ENCODE data around the gene ALDH3B2. TPM values are rescaled to one million over a fixed set of nuclear protein-coding genes. Genes with fewer than 3 reads are reported as not detected.

The ALDH3B2 gene
- total RNA-seq, 1 experiment from 2014 or later, result not detected

DNA sequence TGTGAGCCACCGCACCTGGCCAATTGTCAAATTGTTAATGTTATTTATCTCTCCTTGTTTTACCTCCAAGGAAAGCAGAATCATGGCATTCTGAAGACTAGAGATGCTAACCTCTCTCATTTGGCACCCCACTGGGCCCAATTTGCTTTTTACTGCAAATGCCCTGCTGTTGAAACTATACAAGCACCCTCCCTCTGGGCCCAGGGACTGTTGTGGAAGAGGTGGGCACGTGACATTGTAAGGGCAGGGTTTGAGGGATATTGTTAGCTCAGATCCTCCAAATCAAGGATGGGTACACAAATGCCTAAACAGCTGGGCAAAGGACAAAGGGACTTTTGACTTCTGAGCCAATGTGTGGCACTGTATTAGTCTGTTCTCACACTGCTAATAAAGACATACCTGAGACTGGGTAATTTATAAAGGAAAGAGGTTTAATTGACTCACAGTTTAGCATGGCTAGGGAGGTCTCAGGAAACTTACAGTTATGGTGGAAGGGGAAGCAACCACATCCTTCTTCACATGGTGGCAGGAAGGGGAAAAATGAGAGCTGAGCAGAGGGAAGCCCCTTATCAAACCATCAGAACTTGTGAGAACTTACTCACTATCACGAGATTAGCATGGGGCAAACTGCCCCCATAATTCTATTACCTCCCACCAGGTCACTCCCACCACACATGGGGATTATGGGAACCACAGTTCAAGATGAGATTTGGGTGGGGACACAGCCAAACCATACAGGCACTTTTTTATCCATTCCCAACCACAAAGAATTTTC, 6.5 kb upstream of the ALDH3B2 start:
- no peak overlapping the region for H4K5ac ChIP-seq (ENCODE audit: insufficient read length, low read depth, low read length)
- no peak overlapping the region for H2BK12ac ChIP-seq (ENCODE audit: insufficient read length, low read depth, low read length)
- H2AFZ ChIP-seq (ENCODE audit: low read length), result no peak overlapping the region
- H2BK15ac ChIP-seq (ENCODE audit: low read depth, low read length), result no peak overlapping the region
- no CpG with 5 or more reads among the region's 3 CpGs for WGBS (ENCODE audit: extremely low coverage, insufficient read length, low lambda C conversion rate)
- peaks cover 3% of the 10 kb centered on the region; the same call in 1 of the 2 replicates for H3K4me1 ChIP-seq (ENCODE audit: insufficient read depth, low read length)
- Mint-ChIP-seq H3K9me3 (peaks cover 0 to 3% of the 10 kb centered on the region in 2 experiments; a peak in 2 of 5 replicates), H3K4me1 (peaks cover 18 to 27% of the 10 kb centered on the region in 2 experiments), H3K36me3 (ENCODE audit: insufficient read depth in 1 of 3, low read depth in 3 of 3) (no peaks in the 10 kb centered on the region), H3K27ac (0 out of 7 replicates have a peak overlapping the region, but pooled peaks of 1 of the 3 experiments have one; percentile 17), H3K4me3 (no peak overlapping the region), H3K27me3 (ENCODE audit: low read depth) (peaks cover 16% of the 10 kb centered on the region)
- no peak overlapping the region for H2BK5ac ChIP-seq (ENCODE audit: insufficient read length, low read length)
- no peak overlapping the region for H3K18ac ChIP-seq (ENCODE audit: insufficient read length, low read depth, low read length)
- no peaks in the 10 kb centered on the region for H4K20me1 ChIP-seq (ENCODE audit: control insufficient read depth, insufficient read depth, insufficient read length)
- no peaks in the 10 kb centered on the region for H3K79me1 ChIP-seq (ENCODE audit: insufficient read depth, low read depth, low read length, poor library complexity, severe bottlenecking)
- H3K23me2 ChIP-seq (ENCODE audit: insufficient read length, low read depth, low read length, poor library complexity, severe bottlenecking), result no peaks in the 10 kb centered on the region
- H3K14ac ChIP-seq (ENCODE audit: insufficient read depth, low read length), result no peak overlapping the region
- no peak overlapping the region for H3K23ac ChIP-seq (ENCODE audit: insufficient read length, low read depth, low read length)
- H2AK5ac ChIP-seq (ENCODE audit: insufficient read length, low read length), result no peak overlapping the region
- H3K56ac ChIP-seq (ENCODE audit: insufficient read length, low read depth, low read length), result no peak overlapping the region
- H3K79me2 ChIP-seq (ENCODE audit: insufficient read depth, low read length), result no peaks in the 10 kb centered on the region
- H4K91ac ChIP-seq (ENCODE audit: insufficient read length, low read depth, low read length), result no peak overlapping the region
- H3K27ac ChIP-seq (ENCODE audit: insufficient read length, low read depth, low read length), result no peak overlapping the region
- DNase-seq, result no peak
- H4K8ac ChIP-seq (replicated peaks; ENCODE audit: insufficient read length, low read depth, low read length), result no peak overlapping the region
- no peak overlapping the region for H3K4me2 ChIP-seq (ENCODE audit: insufficient read depth, insufficient read length, low read length)
- no peak overlapping the region for H3T11ph ChIP-seq (ENCODE audit: low read length)
- no peak overlapping the region for H2BK120ac ChIP-seq (ENCODE audit: low read depth, low read length, poor library complexity, severe bottlenecking)
- TF ChIP-seq, protein P1, sequence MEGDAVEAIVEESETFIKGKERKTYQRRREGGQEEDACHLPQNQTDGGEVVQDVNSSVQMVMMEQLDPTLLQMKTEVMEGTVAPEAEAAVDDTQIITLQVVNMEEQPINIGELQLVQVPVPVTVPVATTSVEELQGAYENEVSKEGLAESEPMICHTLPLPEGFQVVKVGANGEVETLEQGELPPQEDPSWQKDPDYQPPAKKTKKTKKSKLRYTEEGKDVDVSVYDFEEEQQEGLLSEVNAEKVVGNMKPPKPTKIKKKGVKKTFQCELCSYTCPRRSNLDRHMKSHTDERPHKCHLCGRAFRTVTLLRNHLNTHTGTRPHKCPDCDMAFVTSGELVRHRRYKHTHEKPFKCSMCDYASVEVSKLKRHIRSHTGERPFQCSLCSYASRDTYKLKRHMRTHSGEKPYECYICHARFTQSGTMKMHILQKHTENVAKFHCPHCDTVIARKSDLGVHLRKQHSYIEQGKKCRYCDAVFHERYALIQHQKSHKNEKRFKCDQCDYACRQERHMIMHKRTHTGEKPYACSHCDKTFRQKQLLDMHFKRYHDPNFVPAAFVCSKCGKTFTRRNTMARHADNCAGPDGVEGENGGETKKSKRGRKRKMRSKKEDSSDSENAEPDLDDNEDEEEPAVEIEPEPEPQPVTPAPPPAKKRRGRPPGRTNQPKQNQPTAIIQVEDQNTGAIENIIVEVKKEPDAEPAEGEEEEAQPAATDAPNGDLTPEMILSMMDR (conservative IDR thresholded peaks at IDR 0.05), result no peak
- no peak overlapping the region for H3K4ac ChIP-seq (ENCODE audit: low read depth, low read length)
- H3K9ac ChIP-seq (ENCODE audit: extremely low read depth, insufficient read length, low read length), result no peak overlapping the region
- H3K9me3 ChIP-seq (ENCODE audit: control insufficient read depth, low read depth, low read length), result no peaks in the 10 kb centered on the region
- H2BK20ac ChIP-seq (ENCODE audit: low read depth, low read length, poor library complexity, severe bottlenecking), result no peak overlapping the region
- H3K27me3 ChIP-seq (ENCODE audit: insufficient read depth, low read length), result no peaks in the 10 kb centered on the region
